HG02759 (cell line): Measurements from ENCODE around the gene SLC6A4.
A peak's percentile ranks its signal among the peaks of the same experiment; 100 is the strongest.
"Not testable (repeated sequence)": the region's sequence is repeated elsewhere in the genome, so short reads cannot be mapped to it uniquely, and the experiment has no call there.

ENCODE experiments used
- ATAC-seq: cut with Tn5 transposase; IDR thresholded peaks from one replicate; pipeline ENCODE4 v1.9.1; 2021; ENCODE audit warnings: mild to moderate bottlenecking, moderate library complexity; ENCODE audit not compliant: unreplicated experiment

SLC6A4 gene

GRCh38 chr17:30186761-30187160 is 48.7 kb downstream of the SLC6A4 start:
- no peak for ATAC-seq

GRCh38 chr17:30176855-30177254 is 58.6 kb downstream of the SLC6A4 start:
- ATAC-seq, result no peak

DNA sequence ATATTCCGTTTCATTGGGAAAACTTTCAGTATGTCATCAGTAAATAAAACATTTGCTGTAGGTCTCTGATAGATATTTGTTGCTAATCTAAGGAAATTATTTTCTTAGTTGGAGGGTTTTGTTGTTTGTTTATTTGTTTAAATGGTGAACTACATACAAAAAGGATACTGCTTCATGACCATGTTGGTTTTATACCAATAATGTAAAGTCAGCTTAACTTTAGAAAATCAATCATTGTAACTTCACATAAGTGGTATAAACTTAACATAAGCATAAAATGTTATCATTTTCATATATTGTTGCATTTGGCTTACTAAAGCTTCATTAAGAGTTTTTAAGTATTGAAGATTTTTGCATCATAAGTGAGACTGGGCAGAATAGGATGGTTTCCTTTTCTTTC is 60.9 kb downstream of the SLC6A4 start:
- ATAC-seq, result no peak

GRCh38 chr17:30173649-30174048 is 61.8 kb downstream of the SLC6A4 start:
- ATAC-seq, result peak; percentile 88

DNA sequence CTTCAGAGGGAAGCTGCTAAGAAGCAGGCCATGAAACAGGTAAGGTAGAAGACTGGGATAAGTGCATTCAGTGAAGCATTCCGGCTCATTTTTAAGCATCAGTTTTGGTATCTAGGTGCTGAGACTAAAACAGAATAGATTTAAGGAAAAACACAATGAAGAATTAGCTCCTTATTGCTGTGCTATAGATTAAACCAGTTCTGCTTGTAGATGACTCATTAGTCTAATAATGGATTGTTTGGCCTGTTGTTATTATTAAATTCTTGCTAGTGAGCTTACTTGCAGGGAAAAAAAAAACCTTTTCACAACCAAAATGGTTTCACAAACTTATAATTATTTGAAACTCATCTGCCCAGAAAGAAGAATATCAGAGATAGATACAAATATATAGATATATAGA is 62.9 kb downstream of the SLC6A4 start:
- no peak for ATAC-seq

GRCh38 chr17:30170415-30170987 is 65.0 kb downstream of the SLC6A4 start:
- no peak for ATAC-seq

GRCh38 chr17:30165960-30166359 is 69.5 kb downstream of the SLC6A4 start:
- no peak for ATAC-seq

GRCh38 chr17:30165147-30165546 is 70.3 kb downstream of the SLC6A4 start:
- no peak for ATAC-seq

DNA sequence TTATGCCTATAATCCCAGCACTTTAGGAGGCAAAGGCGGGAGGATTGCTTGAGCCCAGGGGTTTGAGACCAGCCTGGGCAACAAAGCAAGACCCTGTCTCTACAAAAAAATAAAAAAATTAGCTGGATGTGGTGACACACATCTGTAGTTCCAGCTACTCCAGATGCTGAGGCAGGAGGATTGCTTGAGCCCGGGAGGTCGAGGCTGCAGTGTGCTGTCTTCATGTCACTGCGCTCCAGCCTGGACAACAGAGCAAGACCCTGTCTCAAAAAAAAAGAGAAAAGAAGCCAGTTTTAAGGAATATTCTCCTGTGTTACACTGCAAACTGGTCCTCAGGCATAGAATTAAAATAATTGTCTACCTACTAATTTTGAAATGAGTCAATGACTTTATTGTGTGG is 71.0 kb downstream of the SLC6A4 start:
- no peak for ATAC-seq

DNA sequence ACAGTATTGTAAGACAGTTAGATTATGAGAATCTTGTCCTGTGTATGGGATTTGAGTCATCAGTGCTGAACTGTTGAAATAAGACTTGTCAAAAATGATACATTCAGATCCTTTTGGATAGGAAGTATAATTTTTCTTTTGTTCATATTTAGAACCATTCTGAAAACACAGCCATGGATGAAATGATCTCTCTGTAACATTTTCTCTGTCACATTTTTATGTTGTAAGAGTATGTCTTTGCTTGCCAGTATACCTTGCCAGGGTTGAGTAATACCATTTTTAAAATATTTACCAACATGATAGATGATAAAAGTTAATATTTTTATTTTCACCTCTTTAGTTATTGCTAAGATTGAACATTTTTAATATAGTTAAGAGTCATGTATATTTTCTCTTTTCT is 73.9 kb downstream of the SLC6A4 start:
- ATAC-seq, result no peak

- no peak for ATAC-seq
Measured at GRCh38 chr17:30160419-30161172, 74.9 kb downstream of the SLC6A4 start.

DNA sequence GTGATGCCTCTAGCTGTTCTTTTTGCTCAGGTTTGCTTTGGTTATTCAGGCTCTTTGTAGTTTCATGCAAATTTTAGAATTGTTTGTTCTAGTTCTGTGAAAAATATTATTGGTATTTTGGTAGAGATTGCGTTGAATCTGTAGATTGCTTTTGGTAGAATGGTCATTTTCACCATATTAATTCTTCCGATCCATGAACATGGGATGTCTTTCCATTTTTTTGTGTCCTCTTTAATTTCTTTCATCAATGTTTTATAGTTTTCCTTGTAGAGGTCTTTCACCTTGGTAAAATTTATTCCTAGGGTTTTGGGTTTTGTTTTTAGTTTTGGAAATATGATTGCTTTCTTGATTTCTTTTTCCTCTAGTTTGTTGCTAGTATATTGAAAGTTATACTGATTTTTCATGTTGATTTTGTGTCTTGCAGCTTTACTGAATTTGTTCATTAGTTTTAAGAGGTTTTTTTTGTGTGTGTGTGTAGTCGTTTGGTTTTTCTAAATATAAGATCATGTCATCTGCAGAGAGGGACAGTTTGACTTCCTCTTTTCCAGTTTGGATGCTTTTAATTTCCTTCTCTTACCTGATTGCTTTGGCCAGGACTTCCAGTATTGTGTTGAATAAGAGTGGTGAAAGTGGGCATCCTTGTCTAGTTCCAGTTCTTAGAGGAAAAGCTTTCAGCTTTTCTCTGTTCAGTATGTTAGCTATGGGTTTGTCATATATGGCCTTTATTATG is 76.4 kb downstream of the SLC6A4 start:
- ATAC-seq, result no peak

DNA sequence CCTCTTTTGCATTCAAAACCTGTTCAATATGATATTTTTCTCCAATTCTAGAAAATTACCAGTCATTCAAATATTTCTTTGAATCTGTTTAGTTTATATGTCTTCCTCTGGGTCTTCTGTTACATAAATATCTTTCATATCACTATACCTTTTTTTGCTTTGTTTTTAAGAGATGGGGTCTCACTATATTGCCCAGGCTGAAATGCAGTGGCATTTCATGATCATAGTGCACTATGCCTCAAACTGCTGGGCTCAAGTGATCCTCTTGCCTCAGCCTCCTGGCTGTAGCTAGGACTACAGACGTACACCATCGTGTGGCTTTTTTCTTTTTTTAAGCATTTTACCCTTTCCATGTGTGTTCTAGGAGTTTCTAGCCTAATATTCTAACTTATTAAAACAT is 80.1 kb downstream of the SLC6A4 start:
- ATAC-seq, result no peak

GRCh38 chr17:30153463-30153862 is 82.0 kb downstream of the SLC6A4 start:
- ATAC-seq, result no peak

GRCh38 chr17:30151471-30151870 is 84.0 kb downstream of the SLC6A4 start:
- ATAC-seq, result no peak

- ATAC-seq, result no peak
Measured at GRCh38 chr17:30148376-30148775, 87.1 kb downstream of the SLC6A4 start.

DNA sequence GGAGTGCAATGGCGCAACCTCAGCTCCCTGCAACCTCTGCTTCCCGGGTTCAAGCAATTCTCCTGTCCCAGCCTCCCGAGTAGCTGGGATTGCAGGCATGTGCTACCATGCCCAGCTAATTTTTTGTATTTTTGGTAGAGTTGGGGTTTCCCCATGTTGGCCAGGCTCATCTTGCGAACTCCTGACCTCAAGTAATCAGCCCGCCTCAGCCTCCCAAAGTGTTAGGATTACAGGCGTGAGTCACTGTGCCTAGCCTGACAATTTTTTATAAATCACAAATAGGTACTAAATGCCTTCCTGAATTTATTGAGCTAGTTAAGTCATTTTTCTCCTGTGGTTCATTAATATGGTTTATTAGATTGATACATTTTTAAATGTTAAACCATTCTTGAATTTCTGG is 87.6 kb downstream of the SLC6A4 start:
- ATAC-seq, result not testable (repeated sequence)
